HepG2 (cell line): ENCODE measurements around the gene STYXL1. TPM values are rescaled to one million over a fixed set of nuclear protein-coding genes. Genes with fewer than 3 reads are reported as not detected.

Experiments used
- AFF4 ChIP-seq: sonication (generic); formaldehyde crosslinking; IDR thresholded peaks from 2 replicates; pipeline ENCODE4 v1.4.0; 2020; ENCODE audit warnings: missing genetic modification reagents
- DDIT3 ChIP-seq: sonication (generic); formaldehyde crosslinking; IDR thresholded peaks from 2 replicates; pipeline ENCODE4 v1.4.0; 2020; ENCODE audit warnings: mild to moderate bottlenecking, missing genetic modification reagents
- GLI4 ChIP-seq: sonication (generic); formaldehyde crosslinking; IDR thresholded peaks from 2 replicates; pipeline ENCODE4 v1.5.1; 2020; ENCODE audit warnings: missing genetic modification reagents, mild to moderate bottlenecking, moderate library complexity, borderline replicate concordance
- GMEB2 ChIP-seq: IDR thresholded peaks from 2 replicates; pipeline ENCODE4 v1.6.1; 2016; ENCODE audit warnings: missing biosample characterization, missing genetic modification reagents, low read depth
- LRRFIP1 ChIP-seq: sonication (generic); formaldehyde crosslinking; conservative IDR thresholded peaks from 2 replicates; pipeline ENCODE4 v1.4.0; 2020; ENCODE audit warnings: missing genetic modification reagents
- MAX ChIP-seq: IDR thresholded peaks from 2 replicates; pipeline ENCODE4 v1.6.1; 2012; ENCODE audit warnings: inconsistent platforms
- NCOA5 ChIP-seq: sonication (generic); formaldehyde crosslinking; IDR thresholded peaks from 2 replicates; pipeline ENCODE4 v1.4.0; 2020; ENCODE audit warnings: missing genetic modification reagents
- NFE2 ChIP-seq: sonication (generic); formaldehyde crosslinking; IDR thresholded peaks from 2 replicates; pipeline ENCODE4 v1.4.0; 2020; ENCODE audit warnings: missing genetic modification reagents
- NFKB2 ChIP-seq: sonication (generic); formaldehyde crosslinking; IDR thresholded peaks from 2 replicates; pipeline ENCODE4 v1.4.0; 2020; ENCODE audit warnings: missing genetic modification reagents, borderline replicate concordance
- POLR2A ChIP-seq, 2 experiments: IDR thresholded peaks; 2 replicates each; pipeline ENCODE4 v1.6.1; 2011; ENCODE audit warnings: low read depth in 2 of 2, low read length in 2 of 2, mild to moderate bottlenecking in 1 of 2, moderate library complexity in 1 of 2; ENCODE audit not compliant: insufficient read depth in 1 of 2
- RAD21 ChIP-seq: fragments of 450-650 bp; formaldehyde crosslinking; IDR thresholded peaks from 2 replicates; pipeline ENCODE4 v1.5.0; 2020; ENCODE audit warnings: mild to moderate bottlenecking
- TCF7L2 ChIP-seq: IDR thresholded peaks from 2 replicates; pipeline ENCODE4 v1.6.1; 2011; ENCODE audit warnings: mild to moderate bottlenecking, low read depth, low read length, moderate library complexity
- ZKSCAN1 ChIP-seq: fragments of 150-350 bp; IDR thresholded peaks from 2 replicates; pipeline ENCODE4 v1.6.1; 2014; ENCODE audit warnings: low read length
- ZNF180 ChIP-seq: sonication (generic); formaldehyde crosslinking; IDR thresholded peaks from 2 replicates; pipeline ENCODE4 v1.4.0; 2020; ENCODE audit warnings: low read depth, missing genetic modification reagents, borderline replicate concordance
- ZNF496 ChIP-seq: sonication (generic); formaldehyde crosslinking; IDR thresholded peaks from 2 replicates; pipeline ENCODE4 v1.8.1; 2023; ENCODE audit warnings: mild to moderate bottlenecking, moderate library complexity, missing genetic modification reagents; ENCODE audit not compliant: insufficient replicate concordance
- ZNF512 ChIP-seq: sonication (generic); formaldehyde crosslinking; IDR thresholded peaks from 2 replicates; pipeline ENCODE4 v1.4.0; 2020; ENCODE audit warnings: mild to moderate bottlenecking, missing genetic modification reagents
- ZNF549 ChIP-seq: sonication (generic); formaldehyde crosslinking; IDR thresholded peaks from 2 replicates; pipeline ENCODE4 v1.5.0; 2020; ENCODE audit warnings: missing genetic modification reagents
- ZNF558 ChIP-seq: sonication (generic); formaldehyde crosslinking; IDR thresholded peaks from 2 replicates; pipeline ENCODE4 v1.9.0; 2022; ENCODE audit warnings: mild to moderate bottlenecking, missing genetic modification reagents, borderline replicate concordance
- ZNF577 ChIP-seq: sonication (generic); formaldehyde crosslinking; IDR thresholded peaks from 2 replicates; pipeline ENCODE4 v1.4.0; 2020; ENCODE audit warnings: mild to moderate bottlenecking, low read depth, missing genetic modification reagents, borderline replicate concordance
- ZNF672 ChIP-seq: sonication (generic); formaldehyde crosslinking; IDR thresholded peaks from 2 replicates; pipeline ENCODE4 v1.8.1; 2022; ENCODE audit warnings: missing genetic modification reagents
- ZSCAN9 ChIP-seq: IDR thresholded peaks from 2 replicates; pipeline ENCODE4 v1.6.1; 2016; ENCODE audit warnings: borderline replicate concordance
- polyA plus RNA-seq, 8 experiments: library from polyadenylated mRNA; depleted of rRNA in 3 of 8; stranded (reverse) in 7 of 8; unstranded in 1 of 8; fragments of >200 nt; fragmentation: Illumina TruSeq in 4 of 8; extraction: Trizol in 4 of 8; gene quantifications; 2 replicates each; pipeline versions ENCODE4 v1.2.1 to v1.2.3, GENCODE V29; 2011 to 2016; ENCODE audit warnings: low read depth in 4 of 8, missing spikeins in 1 of 8, mixed read lengths in 1 of 8; ENCODE audit not compliant: insufficient read depth in 1 of 8
- total RNA-seq, 5 experiments: library from RNA; depleted of rRNA; stranded (reverse); fragments of >200 nt; fragmentation: Illumina TruSeq; extraction: Trizol; gene quantifications; 2 replicates each; pipeline ENCODE4 v1.2.3, GENCODE V29; 2016; ENCODE audit warnings: low read depth in 1 of 5

STYXL1 gene
- total and polyA plus RNA-seq, 2 of the 13 experiments (the other 11 are each of a cell fraction or from before 2014, with no cell fraction given): 23.9 to 38.3 TPM

- TF ChIP-seq DDIT3 (CRISPR knock-in tag) (no peak), AFF4 (CRISPR knock-in tag) (no peak), GLI4 (CRISPR knock-in tag) (no peak), LRRFIP1 (CRISPR knock-in tag) (no peak), NCOA5 (CRISPR knock-in tag) (no peak), ZNF577 (CRISPR knock-in tag) (no peak), GMEB2 (CRISPR knock-in tag) (no peak), ZKSCAN1 (no peak; the same call in 1 of the 2 replicates), ZNF672 (CRISPR knock-in tag) (no peak), TCF7L2 (no peak), RAD21 (CRISPR knock-in tag) (peak; percentile 26; the same call in 1 of the 2 replicates), MAX (peak; percentile 88), ZNF549 (no peak), ZNF496 (CRISPR knock-in tag) (no peak), NFE2 (CRISPR knock-in tag) (no peak), ZNF558 (CRISPR knock-in tag) (no peak), ZNF512 (no peak), POLR2A (IDR thresholded peaks at IDR 0.05; ENCODE audit: insufficient read depth in 1 of 2, low read depth in 2 of 2, low read length in 2 of 2) (peak in 1 of 2 experiments; percentile 96; a peak in 2 of 4 replicates), NFKB2 (CRISPR knock-in tag) (0 out of 2 replicates have a peak, but pooled peaks have one; percentile 71), ZSCAN9 (CRISPR knock-in tag) (peak; percentile 40; the same call in 1 of the 2 replicates), ZNF180 (CRISPR knock-in tag) (no peak)
These were observed 53.3 kb downstream of the STYXL1 start, which contains the start of gene TMEM120A (continued) for GRCh38 chr7:75994388-75995051.
